NT2/D1 (cell line): ENCODE measurements around the gene PTTG2.

Experiments used
- SUZ12 ChIP-seq: IDR thresholded peaks from 2 replicates; pipeline ENCODE4 v1.6.1; 2011; ENCODE audit not compliant: insufficient read length, insufficient read depth; ENCODE audit errors: extremely low read depth
- YY1 ChIP-seq: IDR thresholded peaks from 2 replicates; pipeline ENCODE4 v1.6.1; 2011; ENCODE audit not compliant: insufficient read length, insufficient read depth
- ZNF274 ChIP-seq: IDR thresholded peaks from 2 replicates; pipeline ENCODE4 v1.6.1; 2011; ENCODE audit warnings: mild to moderate bottlenecking, low read depth, low read length

DNA sequence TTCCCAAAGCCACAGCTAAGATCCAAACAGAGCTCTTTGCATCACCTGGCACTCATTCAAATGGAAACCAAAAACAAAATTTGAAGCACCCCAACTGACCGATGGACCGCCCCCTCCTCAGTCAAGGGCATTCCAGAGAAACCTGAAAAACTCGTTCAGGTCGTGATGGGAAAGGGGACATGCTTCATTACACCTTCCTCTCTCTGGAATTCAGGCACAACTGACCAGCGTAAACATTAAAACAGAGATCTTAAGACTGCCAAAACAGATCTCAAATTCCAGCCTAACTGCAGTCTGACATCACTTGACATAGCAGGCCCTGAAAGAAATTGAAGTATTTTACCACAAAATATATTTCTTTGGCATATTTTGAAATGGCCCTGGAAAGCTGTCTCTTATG, 28.5 kb downstream of the PTTG2 start:
- TF ChIP-seq ZNF274 (no peak), YY1 (no peak), SUZ12 (no peak)
